OCI-LY1 (cell line): Measurements from ENCODE around the gene SSH2.

Experiments
- H2AFZ ChIP-seq: fragments of 200-600 bp; sonication (generic), shearing (Covaris generic); 2 replicates; pipeline ENCODE4 v1.6.0; 2014; ENCODE audit warnings: antibody characterized with exemption, mild to moderate bottlenecking, low read length
- H3F3A ChIP-seq: fragments of 200-600 bp; sonication (generic), shearing (Covaris generic); 2 replicates; pipeline ENCODE4 v1.6.0; 2014; ENCODE audit warnings: mild to moderate bottlenecking, antibody characterized with exemption, low read length, moderate library complexity; ENCODE audit not compliant: insufficient read depth
- H3K27ac ChIP-seq: fragments of 200-600 bp; sonication (generic); 2 replicates; pipeline ENCODE4 v1.5.1; 2014; ENCODE audit warnings: low read length, mixed run types, mild to moderate bottlenecking, low read depth; ENCODE audit not compliant: poor library complexity, severe bottlenecking
- H3K27me3 ChIP-seq: fragments of 200-600 bp; sonication (generic); 2 replicates; pipeline ENCODE4 v1.6.0; 2014; ENCODE audit warnings: antibody characterized with exemption, mild to moderate bottlenecking, low read length, moderate library complexity; ENCODE audit not compliant: insufficient read depth
- H3K36me3 ChIP-seq: fragments of 200-600 bp; sonication (generic); 2 replicates; pipeline ENCODE4 v1.6.1; 2014; ENCODE audit warnings: mild to moderate bottlenecking, antibody characterized with exemption, low read length, moderate library complexity, mixed read lengths; ENCODE audit not compliant: insufficient read depth
- H3K4me1 ChIP-seq: fragments of 200-600 bp; sonication (generic); 2 replicates; pipeline ENCODE4 v1.5.1; 2014; ENCODE audit warnings: mild to moderate bottlenecking, low read length, moderate library complexity; ENCODE audit not compliant: insufficient read depth, severe bottlenecking
- H3K4me2 ChIP-seq: fragments of 200-600 bp; sonication (generic), shearing (Covaris generic); 2 replicates; pipeline ENCODE4 v1.6.1; 2014; ENCODE audit warnings: low read length
- H3K4me3 ChIP-seq: fragments of 200-600 bp; sonication (generic); 2 replicates; pipeline ENCODE4 v1.5.1; 2014; ENCODE audit warnings: low read length, low read depth, mild to moderate bottlenecking, mixed read lengths; ENCODE audit not compliant: poor library complexity, severe bottlenecking
- H3K79me2 ChIP-seq: fragments of 200-600 bp; shearing (Covaris generic); 2 replicates; pipeline ENCODE4 v1.6.1; 2016; ENCODE audit warnings: mixed run types, low read length, mixed read lengths; ENCODE audit not compliant: insufficient read depth
- H3K9ac ChIP-seq: fragments of 200-600 bp; sonication (generic), shearing (Covaris generic); 2 replicates; pipeline ENCODE4 v1.6.1; 2014; ENCODE audit warnings: mild to moderate bottlenecking, low read length, mixed read lengths
- H3K9me2 ChIP-seq: fragments of 200-600 bp; sonication (generic), shearing (Covaris generic); 2 replicates; pipeline ENCODE4 v1.6.1; 2014; ENCODE audit warnings: low read depth, mild to moderate bottlenecking, low read length, mixed read lengths
- H3K9me3 ChIP-seq: fragments of 200-600 bp; shearing (Covaris generic); 2 replicates; pipeline ENCODE4 v1.6.1; 2014; ENCODE audit warnings: low read length, mixed read lengths
- H4K20me1 ChIP-seq: fragments of 200-600 bp; sonication (generic), shearing (Covaris generic); 2 replicates; pipeline ENCODE4 v1.6.0; 2016; ENCODE audit warnings: mild to moderate bottlenecking, low read length; ENCODE audit not compliant: insufficient read depth
- EZH2 ChIP-seq: fragments of 200-600 bp; sonication (generic), shearing (Covaris generic); IDR thresholded peaks from 2 replicates; pipeline ENCODE4 v1.8.0; 2017; ENCODE audit warnings: borderline replicate concordance, mixed run types, mild to moderate bottlenecking, antibody characterized with exemption, low read length, moderate library complexity, mixed read lengths
- TF ChIP-seq, protein P1 (sequence below): fragments of 200-600 bp; sonication (generic), shearing (Covaris generic); IDR thresholded peaks from 2 replicates; pipeline ENCODE4 v1.5.1; 2017; ENCODE audit warnings: mild to moderate bottlenecking, antibody characterized with exemption, low read length, moderate library complexity, mixed read lengths

Gene SSH2

GRCh38 chr17:29753845-29754439, 176.1 kb downstream of the SSH2 start:
- Histone ChIP-seq H3K27ac (peak overlapping the region; percentile 14), H3K9ac (no peak overlapping the region), H3K4me2 (no peak overlapping the region), H3K4me1 (peaks cover 29% of the 10 kb centered on the region), H3F3A (peaks cover 5% of the 10 kb centered on the region; the same call in 1 of the 2 replicates), H3K27me3 (no peaks in the 10 kb centered on the region), H3K36me3 (peaks cover 69% of the 10 kb centered on the region), H2AFZ (no peak overlapping the region), H3K9me2 (no peaks in the 10 kb centered on the region), H4K20me1 (no peaks in the 10 kb centered on the region), H3K4me3 (no peak overlapping the region), H3K9me3 (no peaks in the 10 kb centered on the region), H3K79me2 (peaks cover 65% of the 10 kb centered on the region)
- no peak for TF ChIP-seq EZH2
- TF ChIP-seq, protein P1, sequence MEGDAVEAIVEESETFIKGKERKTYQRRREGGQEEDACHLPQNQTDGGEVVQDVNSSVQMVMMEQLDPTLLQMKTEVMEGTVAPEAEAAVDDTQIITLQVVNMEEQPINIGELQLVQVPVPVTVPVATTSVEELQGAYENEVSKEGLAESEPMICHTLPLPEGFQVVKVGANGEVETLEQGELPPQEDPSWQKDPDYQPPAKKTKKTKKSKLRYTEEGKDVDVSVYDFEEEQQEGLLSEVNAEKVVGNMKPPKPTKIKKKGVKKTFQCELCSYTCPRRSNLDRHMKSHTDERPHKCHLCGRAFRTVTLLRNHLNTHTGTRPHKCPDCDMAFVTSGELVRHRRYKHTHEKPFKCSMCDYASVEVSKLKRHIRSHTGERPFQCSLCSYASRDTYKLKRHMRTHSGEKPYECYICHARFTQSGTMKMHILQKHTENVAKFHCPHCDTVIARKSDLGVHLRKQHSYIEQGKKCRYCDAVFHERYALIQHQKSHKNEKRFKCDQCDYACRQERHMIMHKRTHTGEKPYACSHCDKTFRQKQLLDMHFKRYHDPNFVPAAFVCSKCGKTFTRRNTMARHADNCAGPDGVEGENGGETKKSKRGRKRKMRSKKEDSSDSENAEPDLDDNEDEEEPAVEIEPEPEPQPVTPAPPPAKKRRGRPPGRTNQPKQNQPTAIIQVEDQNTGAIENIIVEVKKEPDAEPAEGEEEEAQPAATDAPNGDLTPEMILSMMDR = no peak

- no peak overlapping the region for H2AFZ ChIP-seq
- no peaks in the 10 kb centered on the region for H3K27me3 ChIP-seq
- peaks cover 5% of the 10 kb centered on the region; the same call in 1 of the 2 replicates for H3F3A ChIP-seq
- H3K4me1 ChIP-seq = peaks cover 57% of the 10 kb centered on the region
- TF ChIP-seq EZH2 = no peak
- TF ChIP-seq, protein P1 = no peak
- no peak overlapping the region; the same call in 1 of the 2 replicates for H3K4me2 ChIP-seq
- H3K9me3 ChIP-seq = no peaks in the 10 kb centered on the region
- H4K20me1 ChIP-seq = no peaks in the 10 kb centered on the region
- H3K9me2 ChIP-seq = no peaks in the 10 kb centered on the region
- H3K36me3 ChIP-seq = peaks cover 54% of the 10 kb centered on the region; the same call in 1 of the 2 replicates
- H3K27ac ChIP-seq = no peak overlapping the region
- no peak overlapping the region for H3K4me3 ChIP-seq
- peaks cover 75% of the 10 kb centered on the region for H3K79me2 ChIP-seq
- H3K9ac ChIP-seq = no peak overlapping the region
Observed at GRCh38 chr17:29749045-29749825, 180.8 kb downstream of the SSH2 start.

DNA sequence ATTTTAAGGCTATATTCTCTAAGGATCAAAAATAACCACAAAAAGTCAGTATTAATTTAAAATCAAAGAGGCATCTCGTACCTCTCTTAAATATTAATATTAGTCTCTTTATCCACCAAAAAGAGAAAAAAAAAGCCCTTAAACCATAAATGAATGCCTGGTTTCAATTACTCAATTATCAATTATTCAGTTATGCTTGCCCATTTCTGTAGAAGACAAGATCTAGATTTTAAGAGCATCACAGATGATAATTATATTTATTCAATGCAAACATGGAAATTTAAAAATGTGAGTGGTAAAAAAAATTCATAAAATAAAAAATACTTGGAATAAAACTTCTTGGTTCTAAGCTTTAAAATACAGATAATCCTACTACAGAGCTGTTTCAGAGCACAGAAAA, 181.6 kb downstream of the SSH2 start:
- no peaks in the 10 kb centered on the region for H3K9me3 ChIP-seq
- peak overlapping the region; percentile 35 for H3K27ac ChIP-seq
- no peaks in the 10 kb centered on the region for H3F3A ChIP-seq
- H3K27me3 ChIP-seq = no peaks in the 10 kb centered on the region
- no peaks in the 10 kb centered on the region for H4K20me1 ChIP-seq
- peaks cover 59% of the 10 kb centered on the region for H3K4me1 ChIP-seq
- H3K4me3 ChIP-seq = no peak overlapping the region
- H3K9ac ChIP-seq = no peak overlapping the region
- peaks cover 46% of the 10 kb centered on the region; the same call in 1 of the 2 replicates for H3K36me3 ChIP-seq
- H3K79me2 ChIP-seq = peaks cover 72% of the 10 kb centered on the region
- H3K4me2 ChIP-seq = no peak overlapping the region
- no peaks in the 10 kb centered on the region for H3K9me2 ChIP-seq
- H2AFZ ChIP-seq = no peak overlapping the region
- TF ChIP-seq, protein P1 = no peak
